SK-N-SH treated with all-trans-retinoic acid at 6 μM for 48 hours (cell line): ENCODE measurements around the gene HOXB7.

Source experiments
- ARNTL ChIP-seq: fragments of 450-650 bp; formaldehyde crosslinking; IDR thresholded peaks from 2 replicates; pipeline ENCODE4 v1.5.0; 2020; ENCODE audit warnings: low read depth, mild to moderate bottlenecking, moderate library complexity, borderline replicate concordance
- CREB5 ChIP-seq: fragments of 250-450 bp; sonication (Bioruptor Pico); IDR thresholded peaks from 2 replicates; pipeline ENCODE4 v1.5.1; 2020; ENCODE audit warnings: low read depth, mild to moderate bottlenecking, moderate library complexity
- CSDC2 ChIP-seq: fragments of 250-450 bp; sonication (Bioruptor Pico); IDR thresholded peaks from 2 replicates; pipeline ENCODE4 v1.5.0; 2020; ENCODE audit warnings: mild to moderate bottlenecking, moderate library complexity
- GLIS3 ChIP-seq: fragments of 250-450 bp; sonication (Bioruptor Pico); IDR thresholded peaks from 2 replicates; pipeline ENCODE4 v1.5.0; 2020; ENCODE audit warnings: mild to moderate bottlenecking, moderate library complexity
- OSR1 ChIP-seq: fragments of 250-450 bp; sonication (Bioruptor Pico); IDR thresholded peaks from 2 replicates; pipeline ENCODE4 v1.8.0; 2022; ENCODE audit warnings: moderate library complexity, mild to moderate bottlenecking, inconsistent platforms
- SNAI2 ChIP-seq: fragments of 250-450 bp; sonication (Bioruptor Pico); IDR thresholded peaks from 2 replicates; pipeline ENCODE4 v1.5.0; 2020; ENCODE audit warnings: mild to moderate bottlenecking, moderate library complexity
- TSHZ2 ChIP-seq: fragments of 250-450 bp; sonication (Bioruptor Pico); IDR thresholded peaks from 2 replicates; pipeline ENCODE4 v1.5.0; 2020; ENCODE audit warnings: mild to moderate bottlenecking, moderate library complexity
- ZFP3 ChIP-seq: fragments of 250-450 bp; sonication (Bioruptor Pico); IDR thresholded peaks from 2 replicates; pipeline ENCODE4 v1.5.0; 2020; ENCODE audit warnings: mild to moderate bottlenecking, moderate library complexity
- ZNF565 ChIP-seq: fragments of 450-650 bp; formaldehyde crosslinking; conservative IDR thresholded peaks from 2 replicates; pipeline ENCODE4 v1.5.0; 2020; ENCODE audit warnings: low read depth, mild to moderate bottlenecking, moderate library complexity
- ZNF8 ChIP-seq: fragments of 450-650 bp; formaldehyde crosslinking; IDR thresholded peaks from 2 replicates; pipeline ENCODE4 v1.5.0; 2020; ENCODE audit warnings: mild to moderate bottlenecking, moderate library complexity

- no peak for TF ChIP-seq TSHZ2 (CRISPR knock-in tag)
- TF ChIP-seq ZNF8 (CRISPR knock-in tag), result no peak
- no peak for TF ChIP-seq CREB5
- no peak for TF ChIP-seq OSR1 (CRISPR knock-in tag)
- TF ChIP-seq ARNTL (CRISPR knock-in tag), result no peak
- TF ChIP-seq ZNF565, result no peak
- TF ChIP-seq CSDC2, result no peak
- TF ChIP-seq ZFP3 (CRISPR knock-in tag), result no peak
- TF ChIP-seq SNAI2, result no peak
- no peak for TF ChIP-seq GLIS3 (CRISPR knock-in tag)
Measured at GRCh38 chr17:48583708-48584222, 27.1 kb downstream of the HOXB7 start.
